KMS-11 (cell line): Measurements from ENCODE around the gene MGAT4A.

ENCODE experiments used
- H2AFZ ChIP-seq: fragments of 200-600 bp; sonication (generic); 2 replicates; pipeline ENCODE4 v1.6.1; 2016; ENCODE audit warnings: antibody characterized with exemption, mixed run types, low read depth
- H3K27ac ChIP-seq: fragments of 200-600 bp; sonication (generic); 2 replicates; pipeline ENCODE4 v1.6.1; 2016; ENCODE audit warnings: mild to moderate bottlenecking, mixed run types
- H3K27me3 ChIP-seq: fragments of 200-600 bp; sonication (generic); 2 replicates; pipeline ENCODE4 v1.6.1; 2017; ENCODE audit warnings: mild to moderate bottlenecking, low read depth, mixed run types, moderate library complexity; ENCODE audit not compliant: insufficient read depth
- H3K36me3 ChIP-seq: fragments of 200-600 bp; sonication (generic); 2 replicates; pipeline ENCODE4 v1.6.1; 2017; ENCODE audit warnings: mild to moderate bottlenecking, mixed run types; ENCODE audit not compliant: insufficient read depth
- H3K4me1 ChIP-seq: fragments of 200-600 bp; sonication (generic); 2 replicates; pipeline ENCODE4 v1.6.1; 2016; ENCODE audit warnings: mild to moderate bottlenecking, low read depth, mixed run types; ENCODE audit not compliant: poor library complexity, severe bottlenecking
- H3K4me2 ChIP-seq: fragments of 200-600 bp; sonication (generic); 2 replicates; pipeline ENCODE4 v1.7.0; 2016; ENCODE audit warnings: mild to moderate bottlenecking, mixed run types
- H3K4me3 ChIP-seq: fragments of 200-600 bp; sonication (generic); IDR thresholded peaks from 2 replicates; pipeline ENCODE4 v1.6.1; 2017; ENCODE audit warnings: low read depth, low read length, mixed read lengths; ENCODE audit not compliant: insufficient read depth
- H3K79me2 ChIP-seq: fragments of 200-600 bp; sonication (generic); 2 replicates; pipeline ENCODE4 v1.6.1; 2016; ENCODE audit warnings: low read depth, mixed run types; ENCODE audit not compliant: insufficient read depth
- H3K9ac ChIP-seq: fragments of 200-600 bp; sonication (generic); 2 replicates; pipeline ENCODE4 v1.6.1; 2016; ENCODE audit warnings: mild to moderate bottlenecking, mixed run types
- H4K20me1 ChIP-seq: fragments of 200-600 bp; sonication (generic); 2 replicates; pipeline ENCODE4 v1.6.1; 2016; ENCODE audit warnings: mild to moderate bottlenecking, mixed run types; ENCODE audit not compliant: insufficient read depth
- CTCF ChIP-seq: fragments of 200-600 bp; sonication (generic); conservative IDR thresholded peaks from 2 replicates; pipeline ENCODE4 v1.6.1; 2017; ENCODE audit warnings: low read depth, mild to moderate bottlenecking, antibody characterized with exemption, low read length, moderate library complexity, mixed read lengths

Gene MGAT4A

DNA sequence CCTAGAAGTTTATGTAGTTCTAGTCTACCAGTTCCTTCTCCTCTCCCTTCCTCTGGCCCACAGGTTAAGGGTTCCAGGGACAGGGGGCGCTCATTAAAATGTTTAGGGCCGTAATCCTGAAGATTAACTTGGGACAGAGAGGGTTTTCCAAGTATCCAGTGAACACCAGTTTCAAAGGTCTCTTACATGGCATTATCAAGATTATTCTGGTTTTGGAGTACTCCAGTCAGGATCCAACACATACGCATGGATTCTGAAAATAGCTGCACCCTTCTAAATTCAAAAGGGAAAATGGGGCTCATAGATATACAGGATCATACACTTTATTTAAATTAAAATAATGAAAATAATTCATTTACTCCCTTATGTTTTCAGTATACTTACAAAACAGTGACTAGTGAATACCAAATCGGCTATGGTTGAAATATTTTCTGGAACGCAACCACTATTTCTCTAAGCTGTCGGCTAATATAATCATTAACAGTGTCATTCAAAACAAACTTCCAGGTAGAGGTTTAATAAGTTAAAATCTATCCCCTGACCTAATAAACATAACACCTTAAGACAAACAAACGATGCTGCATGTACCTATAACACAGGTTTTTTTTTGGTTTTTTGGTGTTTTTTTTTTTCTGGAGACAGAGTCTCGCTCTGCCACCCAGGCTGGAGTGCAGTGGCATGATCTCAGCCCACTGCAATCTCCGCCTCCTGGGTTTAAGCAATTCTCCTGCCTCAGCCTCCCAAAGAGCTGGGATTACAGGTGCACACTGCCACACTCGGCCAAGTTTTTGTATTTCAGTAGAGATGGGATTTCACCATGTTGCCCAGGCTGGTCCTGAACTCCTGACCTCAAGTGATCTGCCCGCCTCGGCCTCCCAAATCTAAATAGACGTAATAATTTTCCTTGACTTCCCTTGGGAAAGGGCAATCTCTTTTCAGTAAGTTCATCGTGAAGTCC, 44.7 kb downstream of the MGAT4A start:
- Histone ChIP-seq H3K4me1 (no peaks in the 10 kb centered on the region), H2AFZ (no peak overlapping the region), H3K4me2 (no peak overlapping the region), H3K4me3 (no peak overlapping the region), H3K27ac (no peak overlapping the region), H3K36me3 (no peaks in the 10 kb centered on the region), H3K9ac (no peak overlapping the region), H4K20me1 (no peaks in the 10 kb centered on the region), H3K79me2 (no peaks in the 10 kb centered on the region), H3K27me3 (no peaks in the 10 kb centered on the region)
- TF ChIP-seq CTCF = no peak

DNA sequence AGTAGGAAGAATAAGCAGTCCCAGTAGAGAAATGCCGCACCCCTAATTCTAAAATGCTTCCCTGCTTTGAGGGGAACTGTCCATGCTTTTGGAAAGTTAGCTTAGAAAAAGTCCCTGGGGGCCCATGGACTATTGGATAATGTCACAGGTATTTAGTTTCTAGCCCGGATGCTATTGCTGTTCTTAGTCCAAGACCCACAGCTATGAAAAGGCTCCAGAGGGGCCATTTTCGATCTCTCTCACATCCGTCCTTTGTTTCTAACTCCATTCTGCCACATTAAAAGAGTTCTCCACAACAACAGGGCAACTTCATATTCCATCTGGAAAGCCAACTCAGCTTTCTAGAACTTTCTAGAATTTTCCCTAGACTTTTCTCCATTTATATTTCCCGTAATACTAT, 47.2 kb downstream of the MGAT4A start:
- H3K79me2 ChIP-seq = no peaks in the 10 kb centered on the region
- no peaks in the 10 kb centered on the region for H3K27me3 ChIP-seq
- H3K4me1 ChIP-seq = no peaks in the 10 kb centered on the region
- H3K27ac ChIP-seq = no peak overlapping the region
- no peaks in the 10 kb centered on the region for H4K20me1 ChIP-seq
- H3K4me3 ChIP-seq = no peak overlapping the region
- no peak overlapping the region for H2AFZ ChIP-seq
- no peak overlapping the region for H3K4me2 ChIP-seq
- H3K36me3 ChIP-seq = no peaks in the 10 kb centered on the region
- no peak for TF ChIP-seq CTCF
- no peak overlapping the region for H3K9ac ChIP-seq

GRCh38 chr2:98676742-98677141, 54.2 kb downstream of the MGAT4A start:
- no peak overlapping the region for H2AFZ ChIP-seq
- no peaks in the 10 kb centered on the region for H3K36me3 ChIP-seq
- no peak overlapping the region for H3K4me2 ChIP-seq
- H4K20me1 ChIP-seq = no peaks in the 10 kb centered on the region
- H3K9ac ChIP-seq = no peak overlapping the region
- H3K4me3 ChIP-seq = no peak overlapping the region
- no peaks in the 10 kb centered on the region for H3K79me2 ChIP-seq
- H3K27me3 ChIP-seq = no peaks in the 10 kb centered on the region
- H3K27ac ChIP-seq = no peak overlapping the region
- H3K4me1 ChIP-seq = no peaks in the 10 kb centered on the region
- no peak for TF ChIP-seq CTCF

- Histone ChIP-seq H3K9ac (no peak overlapping the region), H3K79me2 (no peaks in the 10 kb centered on the region), H3K4me1 (no peaks in the 10 kb centered on the region), H4K20me1 (no peaks in the 10 kb centered on the region), H3K27ac (no peak overlapping the region), H3K36me3 (no peaks in the 10 kb centered on the region), H2AFZ (no peak overlapping the region), H3K4me2 (no peak overlapping the region), H3K4me3 (no peak overlapping the region), H3K27me3 (no peaks in the 10 kb centered on the region)
- TF ChIP-seq CTCF = no peak
Measured at GRCh38 chr2:98674233-98674964, 56.5 kb downstream of the MGAT4A start.
